ENCODE results near the gene SCAND1. TPM values are rescaled to one million over a fixed set of nuclear protein-coding genes. Genes with fewer than 3 reads are reported as not detected.

SCAND1 gene
- total RNA-seq, 1 experiment from 2014 or later: 54.6 TPM

DNA sequence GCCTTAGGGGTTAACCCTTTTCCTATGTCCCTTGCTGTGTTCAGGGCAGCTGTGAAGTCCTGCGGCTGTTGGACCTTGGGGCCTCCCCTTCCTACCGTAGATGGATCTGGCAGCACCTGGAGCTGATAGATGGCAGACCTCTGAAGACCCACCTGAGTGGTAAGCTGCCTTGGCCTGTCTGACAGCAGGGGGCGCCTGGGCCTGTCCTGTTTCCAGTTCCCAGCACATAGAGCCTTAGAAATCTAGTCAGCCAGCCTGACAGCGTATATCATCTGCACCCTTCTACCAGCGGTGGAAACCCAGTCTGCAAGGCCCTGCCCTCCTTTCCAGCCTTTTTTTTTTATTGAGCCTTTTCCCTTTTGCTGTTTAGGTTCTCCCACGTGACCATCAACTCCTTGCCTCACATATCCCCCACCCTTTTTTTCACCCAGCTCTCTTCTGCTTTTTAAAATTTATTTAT, 40.7 kb upstream of the SCAND1 start:
- Mint-ChIP-seq H3K4me1 (ENCODE audit: insufficient read depth, unreplicated experiment) (peaks cover 7% of the 10 kb centered on the region), H3K9me3 (ENCODE audit: unreplicated experiment) (no peaks in the 10 kb centered on the region), H3K4me3 (ENCODE audit: unreplicated experiment) (no peak overlapping the region), H3K36me3 (ENCODE audit: insufficient read depth, unreplicated experiment) (no peaks in the 10 kb centered on the region), H3K27me3 (ENCODE audit: insufficient read depth, unreplicated experiment) (peaks cover under 1% of the 10 kb centered on the region), H3K27ac (ENCODE audit: low read depth, unreplicated experiment) (no peak overlapping the region)
- CTCF ChIA-PET: interaction anchor here (0.6 to 15.5 kb wide), 33 partner anchors 8 to 1921 kb away, joined by 3 to 705 read pairs (median 4); no protein-coding TSS in a partner anchor
- BruUV-seq (replicated peaks): no TSS peak
- DNase-seq (ENCODE audit: unreplicated experiment): peak; percentile 85
- POLR2A ChIA-PET: interaction anchor here (0.6 to 6.3 kb wide), 10 partner anchors 33 to 779 kb away, joined by 3 to 92 read pairs (median 4); partner anchors contain the start of gene DSN1
- intact Hi-C loops (cut with micrococcal nuclease): loop anchor here (1.0 to 10.0 kb wide), 4 partner anchors 42 to 450 kb away; no protein-coding TSS in a partner anchor
- TF ChIP-seq, protein P1, sequence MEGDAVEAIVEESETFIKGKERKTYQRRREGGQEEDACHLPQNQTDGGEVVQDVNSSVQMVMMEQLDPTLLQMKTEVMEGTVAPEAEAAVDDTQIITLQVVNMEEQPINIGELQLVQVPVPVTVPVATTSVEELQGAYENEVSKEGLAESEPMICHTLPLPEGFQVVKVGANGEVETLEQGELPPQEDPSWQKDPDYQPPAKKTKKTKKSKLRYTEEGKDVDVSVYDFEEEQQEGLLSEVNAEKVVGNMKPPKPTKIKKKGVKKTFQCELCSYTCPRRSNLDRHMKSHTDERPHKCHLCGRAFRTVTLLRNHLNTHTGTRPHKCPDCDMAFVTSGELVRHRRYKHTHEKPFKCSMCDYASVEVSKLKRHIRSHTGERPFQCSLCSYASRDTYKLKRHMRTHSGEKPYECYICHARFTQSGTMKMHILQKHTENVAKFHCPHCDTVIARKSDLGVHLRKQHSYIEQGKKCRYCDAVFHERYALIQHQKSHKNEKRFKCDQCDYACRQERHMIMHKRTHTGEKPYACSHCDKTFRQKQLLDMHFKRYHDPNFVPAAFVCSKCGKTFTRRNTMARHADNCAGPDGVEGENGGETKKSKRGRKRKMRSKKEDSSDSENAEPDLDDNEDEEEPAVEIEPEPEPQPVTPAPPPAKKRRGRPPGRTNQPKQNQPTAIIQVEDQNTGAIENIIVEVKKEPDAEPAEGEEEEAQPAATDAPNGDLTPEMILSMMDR (IDR thresholded peaks at IDR 0.05; ENCODE audit: unreplicated experiment): peak; percentile 86

DNA sequence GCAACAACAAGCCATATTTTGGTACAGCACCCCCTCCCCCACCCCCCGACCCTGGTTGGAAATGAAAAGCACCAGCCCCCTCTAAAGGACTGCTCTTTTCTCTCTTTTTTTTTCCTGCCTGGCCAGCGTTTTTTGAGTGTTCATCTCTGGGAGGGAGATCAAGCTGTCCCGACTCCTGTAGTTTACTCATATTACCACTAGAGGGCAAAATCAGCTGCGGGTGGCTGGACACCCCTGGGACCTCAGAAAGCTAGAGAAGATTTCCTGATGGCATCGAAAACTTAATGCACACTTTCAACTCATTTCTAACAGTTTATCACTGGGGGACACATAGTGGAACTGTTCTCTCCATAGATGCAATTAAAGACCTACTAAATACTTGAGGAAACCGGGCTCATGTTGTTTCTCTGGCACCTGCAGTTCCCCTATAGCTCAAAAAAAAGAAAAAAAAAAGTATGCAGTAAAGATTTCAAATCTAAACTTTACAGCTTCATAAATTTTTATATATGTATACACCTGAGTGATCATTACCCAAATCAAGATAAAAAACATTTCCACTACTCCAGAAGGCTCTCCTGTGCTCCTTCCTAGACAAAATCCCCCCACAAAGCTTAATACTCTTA, 38.5 kb upstream of the SCAND1 start:
- intact Hi-C loops (cut with micrococcal nuclease): loop anchor here (1.0 to 10.0 kb wide), 2 partner anchors 206 to 452 kb away; no protein-coding TSS in a partner anchor
- H3K36me3 Mint-ChIP-seq (ENCODE audit: insufficient read depth, unreplicated experiment): no peaks in the 10 kb centered on the region
- ChIA-PET CTCF (interaction anchor here (0.5 to 15.5 kb wide), 61 partner anchors 11 to 1325 kb away, joined by 3 to 705 read pairs (median 5); partner anchors contain the start of gene SCAND1), POLR2A (interaction anchor here (0.6 to 6.3 kb wide), 14 partner anchors 22 to 262 kb away, joined by 3 to 92 read pairs (median 4); partner anchors contain the start of gene SCAND1)
- DNase-seq (ENCODE audit: unreplicated experiment): peak; percentile 71
- BruUV-seq (replicated peaks): no TSS peak
- no peak overlapping the region for H3K4me3 Mint-ChIP-seq (ENCODE audit: unreplicated experiment)
- TF ChIP-seq, protein P1 (IDR thresholded peaks at IDR 0.05; ENCODE audit: unreplicated experiment): peak; percentile 78
- H3K4me1 Mint-ChIP-seq (ENCODE audit: insufficient read depth, unreplicated experiment): peaks cover 7% of the 10 kb centered on the region
- H3K27ac Mint-ChIP-seq (ENCODE audit: low read depth, unreplicated experiment): no peak overlapping the region
- no peaks in the 10 kb centered on the region for H3K9me3 Mint-ChIP-seq (ENCODE audit: unreplicated experiment)
- peaks cover 14% of the 10 kb centered on the region for H3K27me3 Mint-ChIP-seq (ENCODE audit: insufficient read depth, unreplicated experiment)

DNA sequence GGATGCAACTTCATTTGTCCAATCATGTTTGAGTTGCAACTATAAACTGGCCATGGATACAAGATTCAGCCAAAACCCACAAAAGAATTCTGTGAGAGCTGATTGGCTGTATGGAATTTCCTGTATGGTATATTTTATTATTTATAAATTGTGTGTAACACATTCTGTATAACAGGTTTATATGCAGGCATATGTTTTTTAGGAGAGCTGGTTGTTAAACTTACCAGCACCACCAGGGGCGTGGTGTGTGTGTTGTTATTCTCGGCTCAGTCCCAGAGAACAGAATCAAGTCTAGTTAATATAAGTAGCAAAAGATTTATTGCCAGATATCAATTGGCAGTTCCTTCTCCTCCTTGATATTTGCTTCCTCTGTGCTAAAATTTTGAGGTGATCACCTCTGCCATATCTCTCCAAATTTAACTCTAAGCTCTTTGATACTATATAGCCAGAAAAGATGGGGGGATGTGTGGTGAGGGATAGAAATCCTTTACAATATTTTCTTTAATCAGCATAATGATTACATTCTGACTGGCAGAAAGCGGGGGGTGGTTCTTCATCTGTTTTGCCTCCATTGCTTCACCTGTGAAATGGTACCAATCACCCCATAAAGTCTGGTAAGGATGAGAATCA, 37.0 kb upstream of the SCAND1 start:
- POLR2A ChIA-PET: interaction anchor here (0.6 to 4.9 kb wide), 13 partner anchors 21 to 211 kb away, joined by 3 to 27 read pairs (median 3); partner anchors contain the start of gene SCAND1
- TF ChIP-seq, protein P1 (IDR thresholded peaks at IDR 0.05; ENCODE audit: unreplicated experiment): peak; percentile 37
- Mint-ChIP-seq H3K9me3 (ENCODE audit: unreplicated experiment) (no peaks in the 10 kb centered on the region), H3K27me3 (ENCODE audit: insufficient read depth, unreplicated experiment) (peaks cover 14% of the 10 kb centered on the region), H3K4me1 (ENCODE audit: insufficient read depth, unreplicated experiment) (peaks cover 7% of the 10 kb centered on the region), H3K27ac (ENCODE audit: low read depth, unreplicated experiment) (no peak overlapping the region), H3K36me3 (ENCODE audit: insufficient read depth, unreplicated experiment) (peaks cover 6% of the 10 kb centered on the region), H3K4me3 (ENCODE audit: unreplicated experiment) (no peak overlapping the region)
- intact Hi-C loops (cut with micrococcal nuclease): loop anchor here (10.0 kb wide), 1 partner anchor 454 kb away; no protein-coding TSS in a partner anchor
- no TSS peak for BruUV-seq (replicated peaks)
- CTCF ChIA-PET: interaction anchor here (0.6 to 15.5 kb wide), 43 partner anchors 8 to 669 kb away, joined by 3 to 705 read pairs (median 5); partner anchors contain the start of genes CNBD2 and SCAND1
- DNase-seq (ENCODE audit: unreplicated experiment): peak; percentile 50

Measured in MCF 10A (cell line).